Body of pancreas (tissue), 4 donors: ENCODE measurements around the gene CSF1. TPM values are rescaled to one million over a fixed set of nuclear protein-coding genes. Genes with fewer than 3 reads are reported as not detected.
"Not testable (repeated sequence)": the region's sequence is repeated elsewhere in the genome, so short reads cannot be mapped to it uniquely, and the experiment has no call there.

ENCODE experiments used
- ATAC-seq: fragments of 150-250 bp; one replicate; pipeline ENCODE4 v1.9.1; 2016
- DNase-seq, 4 donors: peaks; one replicate each; pipeline ENCODE4 v3.0.0-alpha.2; 2019
- H3K27ac ChIP-seq, 4 donors: fragments of 200-600 bp; sonication (generic); 1 replicate in 3 of 4; 2 replicates in 1 of 4; pipeline versions ENCODE4 v1.5.1 to v1.6.1; 2016 to 2019; ENCODE audit warnings: mild to moderate bottlenecking in 1 of 4, mixed read lengths in 1 of 4, moderate library complexity in 1 of 4
- H3K27me3 ChIP-seq, 2 donors: fragments of 200-600 bp; sonication (generic); one replicate each; pipeline ENCODE4 v1.6.0; 2016; ENCODE audit warnings: mild to moderate bottlenecking in 1 of 2
- H3K36me3 ChIP-seq, 2 donors: fragments of 200-600 bp; sonication (generic); replicated peaks in 1 of 2; 2 replicates each; pipeline ENCODE4 v1.5.1; 2016; ENCODE audit warnings: low read depth in 2 of 2; ENCODE audit not compliant: insufficient read depth in 1 of 2
- H3K4me1 ChIP-seq: fragments of 200-600 bp; sonication (generic); one replicate; pipeline ENCODE4 v1.6.0; 2016
- H3K4me3 ChIP-seq, 2 donors: fragments of 200-600 bp; sonication (generic); 1 replicate in 1 of 2; 2 replicates in 1 of 2; pipeline ENCODE4 v1.5.1; 2016 to 2019
- H3K9me3 ChIP-seq, 3 donors: fragments of 200-600 bp; sonication (generic); 1 replicate in 2 of 3; 2 replicates in 1 of 3; pipeline ENCODE4 v1.5.1; 2016
- CTCF ChIP-seq, 7 experiments: fragments of 450-650 bp in 4 of 7; fragments of 200-600 bp in 3 of 7; sonication (generic) in 3 of 7; IDR thresholded peaks; one replicate each; pipeline ENCODE4 v1.5.1; 2016 to 2019; ENCODE audit warnings: antibody characterized with exemption in 7 of 7
- POLR2A ChIP-seq, 3 donors: fragments of 450-650 bp; IDR thresholded peaks; one replicate each; pipeline ENCODE4 v1.6.1; 2016; ENCODE audit warnings: antibody characterized with exemption in 3 of 3, mild to moderate bottlenecking in 2 of 3
- WGBS, 2 donors: methylation state at CpG; one replicate each; pipeline ENCODE4 v1.1.5; 2017; 5-methylcytosine and 5-hydroxymethylcytosine counted together
- intact Hi-C: fragments of 100-400 bp; cut with DNase I; formaldehyde crosslinking; loops from one replicate; pipeline ENCODE4 v1.15.1; 2023
- total RNA-seq, 2 donors: library from RNA; depleted of rRNA; stranded (reverse); fragments of >200 nt; gene quantifications; one replicate each; pipeline ENCODE4 v1.1.0, GENCODE V29; 2016

CSF1 gene
- total RNA-seq = 10 to 100 TPM; 26.7 to 60.7 TPM

- Histone ChIP-seq H3K27ac (peak within 1 kb of the TSS; percentile 49 to 72 (median 69)), H3K9me3 (no peaks in the 10 kb centered on the region), H3K36me3 (no peaks in the 10 kb centered on the region), H3K4me3 (peak within 1 kb of the TSS; percentile 31 to 43), H3K4me1 (peaks cover 45% of the 10 kb centered on the region), H3K27me3 (no peaks in the 10 kb centered on the region)
- intact Hi-C loops = no loop called here
- 11 to 13% methylated on average over 25 to 43 of the region's 45 CpGs for WGBS, 2 donors
- no peak for TF ChIP-seq CTCF (IDR thresholded peaks at IDR 0.05)
- peak; percentile 33 to 75 (median 73) for TF ChIP-seq POLR2A (IDR thresholded peaks at IDR 0.05)
- ATAC-seq = peak; percentile 79
- DNase-seq = peak; percentile 71 to 81 (median 80)
Observed at GRCh38 chr1:109910123-109910962, at the start of gene CSF1. Gene CSF1 (plus strand): TSS chr1:109910849. CDS start chr1:109911024, 175 bp downstream.

- H3K4me1 ChIP-seq, DNase-seq, H3K9me3 ChIP-seq, H3K27me3 ChIP-seq, intact Hi-C loops, H3K36me3 ChIP-seq, H3K27ac ChIP-seq, ATAC-seq, H3K4me3 ChIP-seq: not testable (repeated sequence)
- WGBS, 2 donors = 78 to 82% methylated on average over 2 of the region's 2 CpGs
Observed at GRCh38 chr1:109861616-109862015, 49.0 kb upstream of the CSF1 start.

- Histone ChIP-seq H3K27ac (no peak overlapping the region), H3K4me3 (no peak overlapping the region), H3K27me3 (no peaks in the 10 kb centered on the region), H3K36me3 (no peaks in the 10 kb centered on the region), H3K9me3 (no peaks in the 10 kb centered on the region), H3K4me1 (no peaks in the 10 kb centered on the region)
- no peak for TF ChIP-seq POLR2A (IDR thresholded peaks at IDR 0.05)
- no peak for TF ChIP-seq CTCF (IDR thresholded peaks at IDR 0.05)
- ATAC-seq (no peak), DNase-seq (no peak)
- intact Hi-C loops = no loop called here
Observed at GRCh38 chr1:109863667-109864046, 47.0 kb upstream of the CSF1 start.

- Histone ChIP-seq H3K4me1 (no peaks in the 10 kb centered on the region), H3K27ac (peak overlapping the region in 1 of 4 donors; percentile 8), H3K9me3 (no peaks in the 10 kb centered on the region), H3K27me3 (no peaks in the 10 kb centered on the region), H3K36me3 (no peaks in the 10 kb centered on the region), H3K4me3 (no peak overlapping the region)
- WGBS, 2 donors = 62 to 76% methylated on average over 5 of the region's 5 CpGs
- intact Hi-C loops = no loop called here
- DNase-seq = no peak
- ATAC-seq = no peak
- TF ChIP-seq CTCF (IDR thresholded peaks at IDR 0.05) = no peak
- TF ChIP-seq POLR2A (IDR thresholded peaks at IDR 0.05) = no peak
Observed at GRCh38 chr1:109864047-109864822, 46.4 kb upstream of the CSF1 start.

- WGBS, 2 donors = 76% methylated on average over 12 of the region's 12 CpGs
- ATAC-seq = peak; percentile 27
- H3K27ac ChIP-seq = peak overlapping the region in 1 of 4 donors; percentile 8
Observed at GRCh38 chr1:109864930-109865612, 45.6 kb upstream of the CSF1 start.

More at GRCh38 chr1:109864930-109865612, 45.6 kb upstream of the CSF1 start:
- Histone ChIP-seq H3K27me3 (no peaks in the 10 kb centered on the region), H3K9me3 (no peaks in the 10 kb centered on the region), H3K4me1 (no peaks in the 10 kb centered on the region), H3K36me3 (no peaks in the 10 kb centered on the region), H3K4me3 (no peak overlapping the region)
- intact Hi-C loops = no loop called here
- peak in 2 of 4 donors; percentile 31 to 38 for DNase-seq
- TF ChIP-seq CTCF (IDR thresholded peaks at IDR 0.05) (no peak), POLR2A (IDR thresholded peaks at IDR 0.05) (no peak)
